ENCODE results near the gene FAM83D. TPM values are rescaled to one million over a fixed set of nuclear protein-coding genes. Genes with fewer than 3 reads are reported as not detected.

Gene FAM83D
- total RNA-seq, 1 experiment from 2014 or later = 48.1 TPM

DNA sequence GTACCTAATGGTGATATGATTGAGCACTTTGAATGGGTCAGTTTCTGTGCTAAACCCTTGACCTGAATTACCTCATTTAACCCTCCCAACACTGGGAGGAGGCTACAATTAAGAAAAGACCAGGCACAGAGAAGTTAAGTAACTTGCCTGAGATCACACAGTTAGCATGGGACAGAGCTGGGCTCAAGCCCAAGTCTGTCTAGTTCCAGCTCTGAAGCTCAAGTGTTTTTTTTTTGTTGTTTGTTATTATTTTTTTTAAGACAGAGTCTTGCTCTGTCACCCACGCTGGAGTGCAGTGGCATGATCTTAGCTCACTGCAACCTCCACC, 4.0 kb downstream of the FAM83D start:
- Histone ChIP-seq H2BK5ac (ENCODE audit: insufficient read length, low read length) (no peak overlapping the region), H3K23me2 (ENCODE audit: insufficient read length, low read depth, low read length, poor library complexity, severe bottlenecking) (peaks cover 4% of the 10 kb centered on the region), H3K23ac (ENCODE audit: insufficient read length, low read depth, low read length) (no peak overlapping the region), H2AK5ac (ENCODE audit: insufficient read length, low read length) (no peak overlapping the region), H3K9me3 (ENCODE audit: control insufficient read depth, low read depth, low read length) (no peaks in the 10 kb centered on the region), H3K18ac (ENCODE audit: insufficient read length, low read depth, low read length) (no peak overlapping the region), H3K4me2 (ENCODE audit: insufficient read depth, insufficient read length, low read length) (no peak overlapping the region), H2BK15ac (ENCODE audit: low read depth, low read length) (no peak overlapping the region), H3K27me3 (ENCODE audit: insufficient read depth, low read length) (no peaks in the 10 kb centered on the region), H2BK120ac (ENCODE audit: low read depth, low read length, poor library complexity, severe bottlenecking) (no peak overlapping the region), H3K79me2 (ENCODE audit: insufficient read depth, low read length) (peaks cover 54% of the 10 kb centered on the region), H4K8ac (replicated peaks; ENCODE audit: insufficient read length, low read depth, low read length) (no peak overlapping the region), H3K56ac (ENCODE audit: insufficient read length, low read depth, low read length) (no peak overlapping the region), H3K27ac (ENCODE audit: insufficient read length, low read depth, low read length) (no peak overlapping the region), H3K4me1 (ENCODE audit: insufficient read depth, low read length) (peaks cover 2% of the 10 kb centered on the region; the same call in 1 of the 2 replicates), H4K5ac (ENCODE audit: insufficient read length, low read depth, low read length) (no peak overlapping the region), H3K4ac (ENCODE audit: low read depth, low read length) (no peak overlapping the region), H2BK20ac (ENCODE audit: low read depth, low read length, poor library complexity, severe bottlenecking) (no peak overlapping the region), H2AFZ (ENCODE audit: low read length) (no peak overlapping the region), H4K91ac (ENCODE audit: insufficient read length, low read depth, low read length) (no peak overlapping the region), H3K9ac (ENCODE audit: extremely low read depth, insufficient read length, low read length) (no peak overlapping the region), H2BK12ac (ENCODE audit: insufficient read length, low read depth, low read length) (no peak overlapping the region), H3K79me1 (ENCODE audit: insufficient read depth, low read depth, low read length, poor library complexity, severe bottlenecking) (peaks cover 2% of the 10 kb centered on the region), H3K14ac (ENCODE audit: insufficient read depth, low read length) (no peak overlapping the region), H3T11ph (ENCODE audit: low read length) (no peak overlapping the region), H4K20me1 (ENCODE audit: control insufficient read depth, insufficient read depth, insufficient read length) (no peaks in the 10 kb centered on the region)
- TF ChIP-seq, protein P1, sequence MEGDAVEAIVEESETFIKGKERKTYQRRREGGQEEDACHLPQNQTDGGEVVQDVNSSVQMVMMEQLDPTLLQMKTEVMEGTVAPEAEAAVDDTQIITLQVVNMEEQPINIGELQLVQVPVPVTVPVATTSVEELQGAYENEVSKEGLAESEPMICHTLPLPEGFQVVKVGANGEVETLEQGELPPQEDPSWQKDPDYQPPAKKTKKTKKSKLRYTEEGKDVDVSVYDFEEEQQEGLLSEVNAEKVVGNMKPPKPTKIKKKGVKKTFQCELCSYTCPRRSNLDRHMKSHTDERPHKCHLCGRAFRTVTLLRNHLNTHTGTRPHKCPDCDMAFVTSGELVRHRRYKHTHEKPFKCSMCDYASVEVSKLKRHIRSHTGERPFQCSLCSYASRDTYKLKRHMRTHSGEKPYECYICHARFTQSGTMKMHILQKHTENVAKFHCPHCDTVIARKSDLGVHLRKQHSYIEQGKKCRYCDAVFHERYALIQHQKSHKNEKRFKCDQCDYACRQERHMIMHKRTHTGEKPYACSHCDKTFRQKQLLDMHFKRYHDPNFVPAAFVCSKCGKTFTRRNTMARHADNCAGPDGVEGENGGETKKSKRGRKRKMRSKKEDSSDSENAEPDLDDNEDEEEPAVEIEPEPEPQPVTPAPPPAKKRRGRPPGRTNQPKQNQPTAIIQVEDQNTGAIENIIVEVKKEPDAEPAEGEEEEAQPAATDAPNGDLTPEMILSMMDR (conservative IDR thresholded peaks at IDR 0.05) = no peak
- Mint-ChIP-seq H3K27ac (no peak overlapping the region), H3K27me3 (ENCODE audit: low read depth) (no peaks in the 10 kb centered on the region; the same call in none of the 2 replicates), H3K9me3 (peaks cover 0 to 2% of the 10 kb centered on the region in 2 experiments; a peak in 1 of 5 replicates), H3K4me3 (no peak overlapping the region), H3K36me3 (ENCODE audit: insufficient read depth in 1 of 3, low read depth in 3 of 3) (peaks cover 18 to 23% (median 19%) of the 10 kb centered on the region in 3 experiments; a peak in 6 of 7 replicates), H3K4me1 (peaks cover 40 to 43% of the 10 kb centered on the region in 2 experiments)
- no peak for DNase-seq
- no CpG with 5 or more reads among the region's 1 CpG for WGBS (ENCODE audit: extremely low coverage, insufficient read length, low lambda C conversion rate)
